ENCODE data around the gene PRSS50.

The PRSS50 gene

DNA sequence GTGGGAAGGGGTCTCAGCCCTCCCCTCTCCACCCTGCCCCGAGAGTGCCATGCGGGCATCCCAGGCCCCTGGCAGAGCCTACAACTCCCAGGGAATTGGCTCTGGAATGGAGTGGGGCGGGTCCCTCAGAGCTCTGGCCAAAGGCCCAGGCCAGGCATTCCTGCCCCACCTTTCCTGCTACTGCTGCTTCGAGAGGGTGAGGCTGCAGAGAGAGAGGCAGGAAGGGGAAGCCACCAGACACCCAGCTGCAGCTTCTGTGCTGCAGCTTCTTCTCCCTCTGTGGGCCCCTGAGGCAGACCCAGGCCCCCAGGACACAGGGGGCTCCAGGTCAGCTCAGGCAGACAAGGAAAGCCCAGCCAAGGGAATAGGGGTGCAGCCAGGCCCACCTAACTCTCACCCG lies 26.9 kb downstream of the PRSS50 start:
- no peak for DNase-seq (ENCODE audit: low read depth)

DNA sequence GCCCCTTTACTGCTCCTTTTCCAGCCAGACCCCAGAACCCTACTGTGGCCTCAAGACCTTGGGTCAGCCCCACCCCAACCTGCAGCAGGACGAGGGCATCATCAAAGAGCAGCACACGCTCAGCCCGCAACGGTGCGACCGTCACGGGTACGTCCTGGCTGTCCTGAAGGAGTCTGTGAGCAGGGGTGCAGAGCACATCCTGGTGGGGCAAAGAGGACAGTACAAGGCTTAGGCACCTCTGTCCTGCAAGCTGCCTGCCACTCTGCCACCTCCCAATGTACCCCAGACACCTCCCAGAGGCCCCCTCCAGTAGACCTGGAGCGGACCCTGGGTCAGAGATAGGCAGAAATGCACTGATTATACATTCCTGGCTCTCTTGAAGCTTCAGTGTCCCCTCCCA lies 32.2 kb downstream of the PRSS50 start:
- DNase-seq (ENCODE audit: low read depth) = no peak

DNA sequence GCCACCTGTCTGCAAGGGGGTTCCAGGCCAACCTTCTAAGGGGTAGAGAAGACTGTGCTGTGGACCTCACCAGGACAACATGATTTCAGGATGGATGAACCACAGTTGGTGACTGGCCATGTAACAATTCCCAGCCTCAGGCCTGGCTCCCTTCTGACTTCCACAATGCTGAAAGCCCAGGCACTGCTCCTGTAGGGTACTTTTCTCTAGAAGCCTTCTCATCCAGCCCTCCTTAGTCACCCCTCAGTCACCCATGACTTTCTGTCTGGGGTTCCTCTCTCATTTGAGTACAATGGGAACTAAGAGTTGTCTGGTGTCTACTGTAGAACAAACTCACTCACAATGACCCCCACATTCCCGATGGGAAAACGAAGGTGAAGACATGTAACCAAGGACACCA lies 32.8 kb downstream of the PRSS50 start:
- no peak for DNase-seq (ENCODE audit: low read depth)

DNA sequence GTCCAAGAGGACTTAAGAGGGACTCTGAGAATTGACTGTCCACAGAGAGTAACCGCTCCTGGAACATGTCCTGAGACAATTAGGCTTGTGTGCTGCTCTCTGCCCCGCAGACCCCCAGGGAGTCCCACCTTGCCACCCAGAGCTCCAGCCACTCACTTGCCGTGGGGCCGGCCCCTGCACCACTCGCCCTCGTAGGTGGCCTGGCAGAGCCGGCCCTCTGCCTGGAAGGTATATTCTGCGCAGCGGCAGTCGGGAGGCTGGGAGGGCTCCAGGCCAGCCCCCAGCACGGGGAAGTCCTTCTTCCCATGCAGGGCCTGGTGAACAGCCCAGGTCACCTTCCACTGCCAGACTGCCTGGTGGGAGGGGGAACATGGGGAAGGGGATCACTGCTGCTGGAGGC lies 34.7 kb downstream of the PRSS50 start:
- no peak for DNase-seq (ENCODE audit: low read depth)

DNA sequence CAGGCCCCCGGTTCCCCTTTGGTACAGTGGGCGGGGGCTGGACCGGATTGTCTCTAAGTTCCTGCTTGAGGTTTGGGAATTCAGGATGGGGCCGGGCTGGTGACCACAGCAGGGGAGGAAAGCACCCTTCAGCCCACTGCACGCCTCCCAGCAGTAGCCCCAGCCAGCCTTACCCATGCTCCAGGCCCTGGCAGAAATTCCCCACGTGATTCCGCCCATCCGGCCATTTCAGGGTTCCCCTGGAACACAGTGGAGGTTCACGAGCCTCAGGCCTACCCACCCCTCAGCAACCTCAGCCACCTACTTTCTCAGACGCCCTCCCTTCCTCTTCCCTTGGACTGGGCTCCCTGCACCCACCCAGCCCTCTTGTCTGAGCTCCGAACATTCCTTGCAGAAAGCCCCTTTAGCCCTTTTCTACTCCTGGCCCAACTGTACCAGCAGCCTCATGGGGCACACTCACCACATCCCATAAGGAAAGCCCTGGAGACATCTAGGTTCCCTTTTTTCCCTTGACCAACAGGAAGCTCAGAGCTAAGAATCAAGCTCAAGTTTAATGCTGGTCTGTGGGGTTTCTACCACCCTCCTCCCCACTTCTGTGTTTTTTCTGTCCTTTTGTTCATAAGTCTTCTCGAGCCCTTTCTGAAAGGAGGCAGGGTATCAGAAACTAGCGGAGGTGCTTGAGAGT lies 35.7 kb downstream of the PRSS50 start:
- no peak for DNase-seq (ENCODE audit: low read depth)

DNA sequence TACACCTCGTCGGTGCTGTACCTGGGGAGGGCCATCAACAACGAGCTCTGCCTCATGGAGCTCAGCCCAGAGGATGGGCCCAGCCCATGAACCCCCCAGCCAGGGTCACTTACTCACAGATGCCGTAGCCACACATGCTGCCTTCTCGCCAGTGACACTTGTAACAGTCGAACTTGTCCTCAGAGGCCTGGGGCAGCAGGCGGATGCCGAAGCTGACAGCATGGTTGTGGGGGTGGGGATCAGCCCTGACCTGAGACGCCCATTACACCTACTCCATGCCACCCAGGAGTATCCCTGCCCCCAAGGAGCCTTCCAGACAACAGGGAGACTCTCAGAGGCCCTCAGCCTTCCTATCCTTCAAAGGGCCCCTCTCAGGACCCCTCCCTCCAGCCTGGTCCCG lies 36.3 kb downstream of the PRSS50 start:
- DNase-seq (ENCODE audit: low read depth) = no peak

DNA sequence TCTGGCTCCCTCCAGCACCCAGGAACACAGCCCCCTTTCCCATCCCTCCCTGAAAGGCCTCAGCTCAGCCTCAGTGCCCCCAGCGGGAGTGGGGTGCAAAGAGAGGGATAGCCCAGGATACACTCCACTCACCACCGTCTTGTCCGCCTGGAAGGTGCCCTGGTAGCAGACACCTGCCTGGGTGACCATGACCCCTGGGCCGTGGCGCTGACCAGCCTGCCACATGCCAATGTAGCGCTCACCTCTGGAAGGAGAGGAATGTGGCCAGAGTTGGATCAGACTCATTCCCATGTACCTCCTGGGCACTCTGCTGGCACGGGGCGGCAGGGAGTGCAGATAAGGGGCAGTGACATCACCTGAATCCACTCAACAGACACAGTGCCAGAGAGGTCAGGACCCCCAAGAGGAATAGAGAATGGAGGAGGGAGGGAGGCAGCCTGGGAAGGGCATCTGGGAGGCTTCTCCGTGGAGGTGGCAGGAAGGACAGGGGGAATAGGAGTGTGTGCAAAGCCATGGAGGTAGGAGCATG lies 37.3 kb downstream of the PRSS50 start:
- no peak for DNase-seq (ENCODE audit: low read depth)

DNA sequence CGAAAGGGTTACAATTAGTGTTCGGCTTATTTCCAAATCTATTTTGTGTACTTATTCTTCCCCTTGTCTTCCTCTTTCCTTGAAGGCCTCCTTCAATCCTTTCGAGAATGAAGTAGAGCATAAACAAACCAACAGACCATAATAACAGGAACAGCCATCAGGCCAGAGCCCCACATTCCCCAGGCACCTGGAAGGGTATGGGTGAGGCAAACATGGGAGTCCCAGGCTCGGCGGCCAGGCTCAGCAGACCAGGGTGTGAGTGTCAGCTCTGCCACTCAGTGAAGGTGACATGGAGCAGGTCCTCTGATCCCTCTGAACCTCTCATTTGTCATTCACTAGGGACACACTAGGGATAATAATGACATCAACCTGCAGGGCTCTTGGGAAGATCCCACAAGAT lies 38.0 kb downstream of the PRSS50 start:
- no peak for DNase-seq (ENCODE audit: low read depth)

DNA sequence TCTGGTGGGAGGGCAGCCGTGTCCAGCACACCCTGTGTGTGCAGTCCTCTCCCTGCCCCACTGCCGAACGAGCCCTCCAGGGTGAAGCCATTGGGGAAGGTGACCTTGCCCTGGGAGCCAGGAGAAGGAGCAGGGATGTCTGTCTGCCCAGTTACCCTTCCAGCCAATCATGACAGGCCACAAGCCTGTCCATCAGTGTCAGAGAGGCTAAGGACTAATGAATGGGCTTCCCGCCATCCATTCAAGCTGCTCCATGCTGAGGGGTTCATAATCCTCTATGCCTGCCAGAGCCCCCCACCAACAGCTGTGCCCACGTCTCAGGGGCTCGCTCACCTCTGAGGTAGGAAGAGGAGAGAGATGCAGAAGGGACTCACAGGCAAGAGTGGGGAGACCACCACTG lies 39.4 kb downstream of the PRSS50 start:
- DNase-seq (ENCODE audit: low read depth) = no peak

DNA sequence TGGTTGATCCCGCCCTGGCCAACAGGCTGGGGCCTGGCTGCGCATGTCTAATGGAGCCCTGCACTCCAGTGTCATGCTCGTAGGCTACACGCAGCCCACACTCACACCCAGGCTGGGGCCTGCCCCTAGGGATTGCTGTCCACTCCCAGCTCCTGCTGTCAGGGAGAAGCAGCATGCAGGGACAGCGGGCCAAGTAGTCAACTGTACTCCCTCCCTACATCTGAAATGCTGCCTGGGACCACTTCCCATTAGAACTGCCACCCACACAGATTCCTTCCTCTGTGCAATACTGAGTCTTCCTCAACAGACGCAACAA lies 40.3 kb downstream of the PRSS50 start:
- DNase-seq (ENCODE audit: low read depth) = no peak

DNA sequence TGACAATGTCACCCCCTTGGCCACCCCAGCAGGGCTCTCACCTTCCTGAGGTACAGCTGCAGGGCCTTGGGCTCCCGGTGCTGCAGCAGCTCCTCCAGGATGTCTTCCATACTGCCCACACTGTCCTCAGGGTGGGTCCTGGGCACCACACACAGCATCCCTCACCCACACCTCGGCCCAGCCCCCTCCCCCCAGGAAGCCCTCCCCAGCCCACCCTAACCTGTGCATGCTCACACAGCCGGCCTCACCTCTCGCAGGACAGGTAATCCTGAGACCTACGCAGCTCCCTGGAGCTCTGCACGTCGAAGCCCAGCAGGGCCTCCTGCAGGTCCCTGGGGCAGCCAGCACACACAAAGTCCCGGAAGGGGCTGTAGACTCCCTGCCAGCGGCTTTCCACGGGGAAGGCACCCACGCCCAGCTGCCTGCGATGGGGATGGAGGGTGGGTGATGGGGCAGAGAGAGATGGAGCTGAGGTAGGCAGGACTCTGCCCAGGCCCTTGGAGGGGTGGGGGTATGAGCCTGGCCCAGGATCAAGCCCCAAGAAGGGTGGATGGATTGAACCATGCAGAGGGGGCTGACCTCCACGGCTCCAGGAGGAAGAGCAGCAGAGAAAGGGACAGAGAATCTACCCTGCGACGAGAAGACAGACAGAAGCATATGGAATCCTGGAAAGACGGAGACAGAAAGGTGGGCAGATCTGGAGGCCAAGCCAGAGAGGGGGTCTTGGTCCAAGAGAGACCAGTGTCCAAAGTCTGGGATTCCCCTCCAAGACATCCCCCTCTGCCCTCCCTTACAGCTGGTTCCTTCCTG lies 40.9 kb downstream of the PRSS50 start:
- DNase-seq (ENCODE audit: low read depth) = no peak

DNA sequence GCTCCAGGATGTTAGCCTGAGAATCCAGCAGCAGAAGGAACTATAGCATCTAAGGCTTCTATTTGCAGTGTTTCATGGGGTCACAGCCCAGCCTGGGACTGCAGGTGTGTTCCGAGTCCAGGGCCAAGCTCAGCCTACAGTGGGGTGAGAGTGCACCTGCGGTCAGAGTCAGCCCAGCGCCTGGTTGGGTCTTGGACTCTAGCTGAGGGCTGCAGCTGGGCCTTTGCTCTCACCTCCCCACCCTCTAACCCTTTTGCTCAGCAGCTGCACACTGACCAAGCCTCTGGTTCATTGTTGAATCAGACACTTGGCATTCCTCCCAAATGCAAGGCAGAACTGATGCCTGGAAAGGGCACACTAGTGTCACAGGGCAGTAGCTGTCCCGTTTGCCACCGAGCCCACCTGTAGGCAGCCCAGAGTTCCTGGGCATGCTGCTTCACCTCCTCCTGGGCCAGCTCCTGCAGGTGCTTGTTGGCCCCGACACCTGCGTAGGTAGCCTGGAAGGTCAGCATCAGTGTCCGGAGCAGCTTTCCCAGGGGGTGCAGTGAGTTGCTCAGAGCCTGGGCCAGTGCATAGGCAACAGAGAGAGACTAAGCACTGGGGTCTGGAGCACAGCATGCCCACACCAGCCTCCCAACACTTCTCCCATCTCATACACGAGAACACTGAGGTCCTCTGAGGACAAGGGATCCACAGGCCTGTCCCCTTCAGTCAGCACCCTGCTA lies 41.7 kb downstream of the PRSS50 start:
- DNase-seq (ENCODE audit: low read depth) = no peak

DNA sequence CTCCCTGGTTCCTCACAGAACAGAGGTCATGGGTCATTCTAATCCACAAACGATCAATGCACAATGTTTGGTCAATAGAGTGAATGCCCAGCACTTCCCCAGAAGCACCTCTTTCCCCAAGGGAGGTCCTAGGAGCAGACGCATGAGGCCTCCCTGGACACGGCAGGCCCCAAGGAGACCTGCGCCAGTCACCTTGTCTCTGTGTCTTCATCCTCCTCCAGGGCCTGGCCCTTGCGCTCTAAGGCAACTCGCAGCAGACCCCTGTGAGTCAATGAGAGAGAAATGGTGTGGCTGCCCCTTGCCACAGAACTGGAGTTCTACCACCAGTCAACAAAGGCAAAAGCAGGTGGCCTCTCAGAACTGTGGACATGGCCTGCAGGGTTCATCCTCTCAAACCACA lies 42.2 kb downstream of the PRSS50 start:
- no peak for DNase-seq (ENCODE audit: low read depth)

DNA sequence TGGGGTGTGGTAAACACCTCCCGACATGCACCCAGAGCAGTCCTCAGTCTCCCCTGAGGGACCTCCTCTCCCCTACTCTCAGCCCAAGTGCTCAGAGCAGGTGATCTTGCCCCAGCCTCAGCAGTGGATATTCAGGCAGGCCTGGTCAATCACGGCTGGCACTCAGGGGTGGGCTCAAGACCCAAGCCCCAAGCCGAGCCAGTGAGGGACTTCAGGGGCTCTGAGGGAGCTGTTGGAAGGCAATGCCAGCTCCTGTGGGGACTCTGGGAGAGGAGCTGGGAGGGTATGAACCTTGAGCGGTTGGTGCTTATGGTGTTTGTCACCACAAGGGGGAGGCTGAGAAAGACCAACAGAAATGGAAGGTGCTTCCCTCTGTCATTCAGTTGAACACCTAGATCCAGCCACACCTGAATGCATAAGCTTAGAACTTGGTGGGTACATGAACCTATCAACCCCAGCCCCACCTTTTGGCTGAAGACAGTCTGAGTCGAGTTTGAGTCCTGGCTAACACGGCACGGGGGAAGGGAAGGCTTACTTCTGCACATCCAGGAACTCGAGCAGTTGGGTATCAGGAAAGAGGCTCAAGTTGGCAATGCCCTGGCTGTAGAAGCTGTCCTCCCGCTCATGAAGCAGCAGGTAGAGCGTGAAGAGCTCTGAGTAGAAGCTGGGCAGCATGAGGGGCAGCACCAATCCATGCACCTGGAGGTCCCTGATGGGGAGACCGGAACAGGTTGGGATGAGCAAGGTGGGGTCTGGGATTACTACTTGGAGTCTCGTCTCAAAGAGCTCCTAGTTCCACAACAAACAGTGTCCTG lies 43.4 kb downstream of the PRSS50 start:
- DNase-seq (ENCODE audit: low read depth) = no peak

DNA sequence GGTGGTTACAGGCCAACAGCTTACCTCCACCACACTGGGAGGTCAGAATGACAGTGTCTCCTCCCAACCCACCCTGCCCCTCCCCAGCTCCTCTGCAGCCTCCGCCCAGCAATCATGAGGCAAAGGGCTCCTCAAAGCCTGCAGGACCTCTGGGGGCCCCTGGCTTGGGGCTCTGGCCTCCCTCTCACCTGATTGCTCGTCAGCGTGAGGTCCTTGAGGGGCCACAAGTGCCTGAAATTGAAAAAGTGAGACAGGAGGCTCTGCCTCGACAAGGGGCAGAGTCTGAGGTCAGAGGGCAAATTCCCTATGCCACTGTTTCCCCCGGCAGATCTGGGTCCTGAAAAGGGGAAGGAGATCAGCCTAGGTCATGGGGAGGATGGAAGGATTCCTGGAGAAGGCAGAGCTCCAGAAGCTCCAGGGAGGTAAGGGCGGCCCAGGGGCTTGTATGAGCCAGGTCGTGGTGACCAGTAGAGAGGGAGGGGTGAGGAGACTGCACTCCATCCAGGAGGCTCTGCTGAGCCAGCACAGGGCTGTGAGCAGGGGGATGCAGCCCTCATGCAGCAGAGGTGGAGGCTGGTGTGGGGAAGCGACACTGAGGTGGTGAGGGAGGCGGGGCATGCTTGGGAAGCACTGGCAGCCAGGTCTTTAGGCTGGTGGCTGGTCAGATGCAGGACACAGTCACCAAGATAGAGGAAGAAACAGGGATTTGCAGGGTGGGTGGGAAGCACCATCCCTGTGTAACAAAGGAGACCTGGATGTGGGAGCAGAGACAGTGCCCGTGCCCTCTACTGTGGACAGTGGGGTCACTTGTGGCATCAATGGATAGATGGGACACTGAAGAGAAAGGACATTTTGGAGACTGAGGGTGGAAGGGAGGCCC lies 44.3 kb downstream of the PRSS50 start:
- DNase-seq (ENCODE audit: low read depth) = no peak

DNA sequence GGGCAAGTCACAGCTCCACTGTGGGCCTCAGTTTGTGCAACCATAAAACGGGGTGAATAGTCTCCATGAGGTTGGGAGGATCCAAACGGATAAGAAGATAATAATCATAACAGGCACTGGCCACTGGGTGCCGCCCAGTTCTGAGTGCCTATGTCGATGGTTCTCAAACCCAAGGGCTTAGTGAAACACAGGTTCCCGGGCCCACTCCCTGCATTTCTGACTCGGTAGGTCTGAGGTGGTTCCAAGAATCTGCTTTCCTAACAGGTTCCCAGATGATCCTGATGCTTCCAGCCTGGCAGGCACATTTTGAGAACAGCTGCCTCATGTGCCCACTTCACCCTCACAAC lies 45.3 kb downstream of the PRSS50 start:
- no peak for DNase-seq (ENCODE audit: low read depth)

DNA sequence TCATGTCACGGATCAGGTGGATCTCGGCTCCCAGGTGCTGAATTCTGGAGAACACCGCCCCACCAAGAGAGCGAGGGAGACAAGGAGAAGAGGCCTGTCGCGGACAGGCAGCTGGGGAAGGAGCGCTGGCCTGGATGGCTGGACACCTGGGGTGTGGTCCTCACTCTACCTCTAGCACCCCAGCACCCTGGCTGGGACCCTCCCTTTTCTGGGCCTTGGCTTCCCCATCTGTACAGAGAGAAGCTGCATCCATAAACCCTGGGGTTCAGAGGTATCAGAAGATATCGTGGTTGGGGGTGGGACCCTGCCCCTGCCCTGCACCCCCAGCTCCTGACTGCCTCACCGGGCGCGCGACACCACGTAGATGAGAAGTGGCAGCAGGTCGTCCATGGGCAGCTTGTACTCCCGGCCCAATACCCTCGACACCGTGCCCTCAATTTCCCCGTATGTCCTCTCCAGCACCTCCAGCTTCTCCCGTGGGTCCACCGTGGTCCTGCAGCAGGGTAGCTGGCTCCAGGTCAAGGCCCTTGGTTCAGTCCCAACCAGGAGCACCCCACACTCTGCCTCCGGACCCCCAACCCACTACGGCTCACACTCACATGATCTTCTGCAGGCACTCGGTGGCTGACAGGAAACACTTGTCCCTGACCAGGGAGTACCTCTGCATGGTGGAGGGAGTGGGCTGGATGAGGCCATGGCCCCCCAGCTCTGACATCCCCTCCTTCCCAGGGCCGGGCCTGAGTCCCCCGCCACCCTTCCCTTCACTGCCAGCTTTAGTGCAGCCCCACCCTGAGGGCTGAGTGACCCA lies 45.9 kb downstream of the PRSS50 start:
- no peak for DNase-seq (ENCODE audit: low read depth)

DNA sequence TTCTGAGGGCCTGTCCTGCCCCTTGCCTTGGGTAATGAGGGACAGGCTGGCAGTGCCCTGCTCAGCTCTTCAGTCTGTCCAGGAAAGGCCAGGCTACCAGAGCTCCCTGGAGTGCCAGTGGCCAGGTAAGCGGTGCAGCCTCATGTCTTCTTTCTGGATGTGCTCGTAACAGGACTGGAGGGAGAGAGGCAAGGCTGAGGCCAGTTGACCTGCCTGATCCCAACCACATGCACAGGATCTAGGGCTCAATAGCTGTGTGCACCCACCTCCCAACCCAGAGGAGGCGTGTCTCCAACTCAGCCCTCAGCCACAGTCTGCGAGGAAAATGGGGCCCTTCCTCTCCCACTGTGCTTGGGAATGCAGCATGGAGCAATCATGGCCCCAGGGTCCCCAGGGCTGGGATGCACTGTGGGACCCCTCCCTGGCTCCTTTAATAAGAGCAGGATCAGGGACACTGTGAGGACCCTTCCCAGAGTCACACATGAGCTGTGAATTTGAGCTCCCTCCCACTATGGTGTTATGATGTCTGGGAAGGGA lies 46.7 kb downstream of the PRSS50 start:
- DNase-seq (ENCODE audit: low read depth) = no peak

DNA sequence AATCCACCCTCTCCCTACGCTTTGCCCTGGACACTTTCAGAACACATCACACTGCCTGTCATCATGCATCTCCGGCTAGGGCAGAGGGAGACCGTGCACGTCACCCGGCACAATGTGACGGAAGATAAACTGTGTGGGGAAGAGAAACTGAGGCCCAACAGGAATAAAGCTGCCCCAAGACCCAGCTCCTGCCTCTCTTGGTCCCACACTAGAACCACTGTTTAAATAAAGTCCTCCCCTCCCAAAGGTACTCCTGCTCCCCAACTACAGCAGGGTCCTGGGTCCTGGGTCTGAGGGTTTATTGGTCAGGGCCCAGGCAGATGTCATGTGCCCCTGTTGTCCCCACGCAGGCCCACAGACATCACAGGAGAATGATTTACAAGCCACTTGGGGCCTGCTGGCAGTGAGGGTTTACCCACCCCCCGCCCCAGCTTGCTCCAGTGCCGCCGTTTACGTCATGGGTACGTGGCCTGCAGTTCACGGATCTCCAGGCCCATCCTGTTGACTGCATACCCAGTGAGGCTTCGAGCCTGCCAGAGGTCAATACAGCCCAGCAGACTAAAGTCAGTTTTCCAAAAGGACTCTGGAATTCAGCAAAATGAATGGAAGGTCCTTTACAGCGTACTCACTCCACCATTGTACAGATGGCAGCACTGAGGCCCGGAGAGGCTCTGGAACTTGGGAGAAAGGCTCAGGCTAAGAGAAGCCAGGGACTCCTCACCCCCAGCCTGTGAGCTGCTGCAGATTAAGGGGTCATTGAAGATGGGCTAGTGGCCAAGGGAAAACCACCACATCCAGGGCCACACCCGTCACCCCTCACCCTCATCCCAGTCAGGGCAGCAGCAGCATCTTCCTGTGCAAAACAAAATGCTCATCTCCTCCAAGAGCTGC lies 47.4 kb downstream of the PRSS50 start:
- DNase-seq (ENCODE audit: low read depth) = no peak

Data from stimulated activated CD8-positive, alpha-beta memory T cell treated with anti-CD3 and anti-CD28 coated beads, Interleukin-12 subunit alpha, Interleukin-12 subunit beta, amount 100 ng/mL, for 4 hours (primary cell).